Measurements from ENCODE around the gene PLCD1.
"Not testable (repeated sequence)": the region's sequence is repeated elsewhere in the genome, so short reads cannot be mapped to it uniquely, and the experiment has no call there.

The PLCD1 gene

DNA sequence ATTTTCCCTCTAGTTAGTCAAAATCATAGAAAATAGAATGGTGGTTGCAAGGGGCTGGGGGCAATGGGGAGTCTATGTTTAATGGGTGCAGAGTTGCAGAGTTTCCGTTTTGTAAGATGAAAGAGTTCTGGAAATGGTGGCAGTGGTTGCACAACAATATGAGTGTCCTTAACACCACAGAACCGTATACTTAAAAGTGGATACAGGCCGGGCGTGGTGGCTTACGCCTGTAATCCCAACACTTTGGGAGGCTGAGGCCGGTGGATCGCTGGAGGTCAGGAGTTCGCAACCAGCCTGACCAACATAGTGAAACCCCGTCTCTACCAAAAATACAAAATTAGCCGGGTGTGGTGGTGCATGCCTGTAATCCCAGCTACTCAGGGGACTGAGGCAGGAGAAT lies 41.1 kb downstream of the PLCD1 start:
- not testable (repeated sequence) for DNase-seq (ENCODE audit: insufficient read length, low spot score); FAIRE-seq

GRCh38 chr3:37987751-37988179 lies 41.7 kb downstream of the PLCD1 start:
- FAIRE-seq, result no peak

GRCh38 chr3:37987315-37987697 lies 42.1 kb downstream of the PLCD1 start:
- no peak for DNase-seq (ENCODE audit: insufficient read length, low spot score)
- no peak for FAIRE-seq

More at GRCh38 chr3:37987751-37988179, 41.7 kb downstream of the PLCD1 start:
- no peak for DNase-seq (ENCODE audit: insufficient read length, low spot score)

- DNase-seq (ENCODE audit: insufficient read length, low spot score) (no peak), FAIRE-seq (no peak)
These were observed 42.7 kb downstream of the PLCD1 start for GRCh38 chr3:37986479-37987314.

DNA sequence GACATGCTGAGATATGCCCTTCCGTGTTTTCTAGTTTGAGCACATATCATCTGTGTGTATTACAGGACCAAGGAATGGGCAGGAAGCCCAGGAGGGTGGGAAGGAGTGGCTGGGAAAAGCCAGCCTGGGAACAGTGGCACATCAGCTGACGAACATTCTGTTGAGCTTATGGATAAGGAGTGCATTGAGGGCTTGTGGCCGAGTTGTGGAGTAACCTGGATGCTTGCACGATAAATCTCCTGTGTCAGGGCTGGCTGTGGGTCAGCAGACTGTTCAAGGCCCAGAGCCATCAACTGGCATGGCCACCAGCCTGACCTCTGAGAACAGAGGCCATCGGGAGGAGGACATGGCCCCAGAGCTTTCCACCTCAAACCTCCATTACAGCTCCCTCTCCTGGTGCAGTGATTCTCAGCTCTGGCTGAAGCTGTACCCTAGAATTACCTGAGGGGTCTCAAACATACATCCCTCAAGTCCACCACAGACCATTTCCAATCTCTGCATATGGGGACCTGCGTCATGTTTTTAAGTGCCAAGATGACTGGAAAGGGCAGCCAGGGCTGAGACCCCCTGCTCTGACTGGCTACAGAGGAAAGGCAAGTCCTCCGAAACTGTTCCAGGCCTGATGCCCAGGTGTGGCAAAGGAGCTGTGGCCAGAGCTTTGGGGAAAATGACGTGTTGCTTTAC lies 43.7 kb downstream of the PLCD1 start:
- no peak for FAIRE-seq

GRCh38 chr3:37984596-37984995 lies 44.8 kb downstream of the PLCD1 start:
- no peak for DNase-seq (ENCODE audit: insufficient read length, low spot score)
- FAIRE-seq, result no peak

More for the DNA sequence above, 43.7 kb downstream of the PLCD1 start:
- no peak for DNase-seq (ENCODE audit: insufficient read length, low spot score)

- FAIRE-seq, result no peak
- DNase-seq (ENCODE audit: insufficient read length, low spot score), result no peak
These were observed 45.4 kb downstream of the PLCD1 start for GRCh38 chr3:37984051-37984450.

DNA sequence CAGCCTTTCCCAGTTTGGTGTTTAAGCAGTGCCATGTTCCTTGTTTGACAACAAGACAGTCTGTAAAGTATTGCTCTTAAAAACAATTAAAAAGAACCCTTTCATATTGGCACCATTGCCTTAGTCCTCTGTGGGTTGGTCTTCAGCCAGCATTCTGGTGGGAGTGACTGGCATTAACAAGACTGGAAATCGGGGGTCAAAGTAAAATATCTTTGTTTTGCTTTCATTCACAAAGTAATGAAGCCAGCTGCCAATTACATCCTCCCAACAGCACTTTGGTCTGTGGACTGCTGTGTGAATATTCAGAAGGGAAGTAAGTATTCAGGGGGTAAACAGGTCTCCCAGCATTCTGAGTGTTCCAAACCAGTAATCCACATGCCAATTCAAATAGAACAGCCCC lies 47.1 kb downstream of the PLCD1 start:
- FAIRE-seq, result no peak
- DNase-seq (ENCODE audit: insufficient read length, low spot score), result no peak

GRCh38 chr3:37981348-37981664 lies 48.1 kb downstream of the PLCD1 start:
- FAIRE-seq (no peak), DNase-seq (ENCODE audit: insufficient read length, low spot score) (no peak)

- no peak for FAIRE-seq
- no peak for DNase-seq (ENCODE audit: insufficient read length, low spot score)
These were observed 48.7 kb downstream of the PLCD1 start for GRCh38 chr3:37980462-37981347.

- FAIRE-seq (no peak), DNase-seq (ENCODE audit: insufficient read length, low spot score) (no peak)
These were observed 49.6 kb downstream of the PLCD1 start for GRCh38 chr3:37979541-37980461.

GRCh38 chr3:37974121-37975083 lies 55.0 kb downstream of the PLCD1 start:
- peak; percentile 88 for FAIRE-seq
- peak; percentile 45 for DNase-seq (ENCODE audit: insufficient read length, low spot score)

GRCh38 chr3:37973246-37974054 lies 56.0 kb downstream of the PLCD1 start:
- DNase-seq (ENCODE audit: insufficient read length, low spot score) (no peak), FAIRE-seq (no peak)

- FAIRE-seq; DNase-seq (ENCODE audit: insufficient read length, low spot score): not testable (repeated sequence)
These were observed 57.4 kb downstream of the PLCD1 start for GRCh38 chr3:37972056-37972455.

DNA sequence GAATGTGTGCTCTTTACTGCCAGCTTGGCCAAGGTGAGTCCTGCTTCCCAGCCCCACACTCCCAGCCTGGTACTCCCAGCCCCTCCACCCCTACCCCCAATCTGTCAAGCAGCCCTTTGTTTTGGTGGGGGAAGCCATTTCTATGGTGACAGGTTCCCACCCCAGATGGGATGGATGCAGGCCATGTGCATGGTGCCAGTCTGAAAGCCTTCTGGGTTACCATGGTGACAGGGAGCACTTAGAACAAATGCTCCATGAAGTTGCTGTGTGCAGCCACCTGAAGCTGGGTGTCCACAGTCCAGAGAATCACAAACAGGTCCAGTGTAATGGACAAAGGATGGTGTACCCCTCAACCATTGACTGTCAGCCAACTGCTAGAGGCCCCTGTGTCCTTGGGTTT lies 58.0 kb downstream of the PLCD1 start:
- DNase-seq (ENCODE audit: insufficient read length, low spot score) (no peak), FAIRE-seq (no peak)

DNA sequence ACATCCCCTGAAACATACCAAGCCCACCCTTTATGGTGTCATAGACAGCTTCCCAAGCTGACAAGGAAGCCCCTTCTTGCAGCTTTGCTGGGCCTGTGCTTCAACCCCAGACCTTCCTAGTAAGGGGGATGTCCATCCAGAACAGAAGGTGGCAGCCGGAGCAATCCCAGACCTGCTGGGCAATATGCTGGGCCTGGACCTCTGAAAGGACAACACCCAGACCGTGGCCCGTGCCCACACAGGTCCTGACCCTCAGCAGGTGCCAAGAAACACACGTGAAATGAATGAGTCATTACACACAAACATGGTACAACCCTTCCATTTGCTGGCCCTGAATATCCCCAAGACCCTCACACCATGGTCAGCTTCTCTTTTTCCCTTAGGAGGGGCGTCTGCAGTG lies 58.6 kb downstream of the PLCD1 start:
- FAIRE-seq (no peak), DNase-seq (ENCODE audit: insufficient read length, low spot score) (no peak)

- FAIRE-seq (no peak), DNase-seq (ENCODE audit: insufficient read length, low spot score) (no peak)
These were observed 59.8 kb downstream of the PLCD1 start for GRCh38 chr3:37969596-37970100.
